RCC 7860 (cell line): ENCODE results near the gene SVIP.

Experiments used
- DNase-seq: peaks from one replicate; pipeline ENCODE4 v3.0.0-alpha.2; 2015; ENCODE audit warnings: low spot score
- FAIRE-seq: peaks from 2 replicates; lab custom pipeline; 2012; peaks lifted over from hg19 to GRCh38; lab: Jason Lieb, UNC

SVIP gene

GRCh38 chr11:22829231-22830081 is at the start of gene SVIP:
Gene SVIP (minus strand): TSS chr11:22829801. CDS start chr11:22829748, 53 bp downstream.
- DNase-seq = peak; percentile 81
- peak; percentile 8 for FAIRE-seq

DNA sequence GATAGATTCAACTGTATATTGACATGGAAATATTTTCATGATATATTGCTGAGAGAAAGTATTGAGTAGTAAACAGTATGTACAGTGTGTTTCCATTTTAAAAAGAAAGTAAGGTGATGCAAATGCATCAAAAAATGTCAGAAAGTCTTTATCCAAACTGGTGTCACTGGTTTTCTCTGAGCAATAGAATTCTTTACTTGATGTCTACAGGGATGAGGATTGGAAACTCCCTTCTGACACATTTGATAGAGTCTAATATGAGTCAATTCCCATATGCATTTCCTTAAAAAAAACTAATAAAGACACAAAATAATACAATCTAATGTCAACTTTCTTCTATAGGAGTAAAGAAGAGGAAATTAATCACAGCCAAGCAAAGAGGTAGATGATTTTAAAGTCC is 49.0 kb upstream of the SVIP start:
- DNase-seq (no peak), FAIRE-seq (no peak)

GRCh38 chr11:22878039-22878438 is 48.4 kb upstream of the SVIP start:
- DNase-seq (no peak), FAIRE-seq (no peak)

GRCh38 chr11:22875869-22876473 is 46.4 kb upstream of the SVIP start:
- DNase-seq (peak; percentile 66), FAIRE-seq (peak; percentile 88)

DNA sequence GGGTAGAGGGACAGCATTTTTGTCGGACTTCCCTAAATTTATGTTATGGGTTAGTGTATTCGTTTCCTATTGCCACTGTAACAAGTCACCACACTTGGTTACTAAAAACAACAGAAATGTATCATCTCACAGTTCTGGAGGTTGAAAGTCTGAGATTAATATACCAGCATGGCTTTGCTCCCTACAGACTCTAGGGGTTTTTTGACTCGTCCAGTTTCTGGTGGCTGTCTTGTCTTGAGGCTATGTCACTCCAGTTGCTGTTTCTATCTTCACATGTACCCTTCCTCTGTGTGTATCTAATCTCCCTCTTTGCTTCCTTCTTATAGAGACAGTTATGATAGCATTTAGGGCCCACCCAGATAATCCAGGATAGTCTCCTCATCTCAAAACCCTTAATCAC is 39.7 kb upstream of the SVIP start:
- DNase-seq (no peak), FAIRE-seq (no peak)

- DNase-seq (no peak), FAIRE-seq (no peak)
Observed at GRCh38 chr11:22860241-22860640, 30.6 kb upstream of the SVIP start, which contains the start of gene CCDC179. Gene CCDC179 (minus strand): TSS chr11:22860474. CDS start chr11:22860421, 53 bp downstream.

DNA sequence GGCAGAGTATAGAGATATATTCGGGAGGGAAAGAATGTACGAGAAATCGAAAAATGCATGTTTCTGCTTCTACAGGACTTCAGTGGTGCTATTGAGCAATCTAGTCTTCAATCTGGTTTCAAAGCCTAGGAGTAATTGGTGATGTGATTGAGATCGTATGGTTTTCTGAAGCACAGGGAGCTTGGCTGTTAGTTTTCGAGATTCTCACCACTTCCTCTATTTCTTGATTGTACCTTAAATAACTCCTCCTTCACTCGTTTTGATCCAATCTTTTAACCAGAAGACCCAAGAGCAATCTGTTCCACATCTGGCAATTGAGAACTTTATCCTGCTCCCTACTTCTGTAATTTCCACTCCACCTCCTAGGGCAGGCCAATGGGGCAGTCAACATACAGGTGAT is 30.2 kb upstream of the SVIP start:
- FAIRE-seq (no peak), DNase-seq (no peak)

DNA sequence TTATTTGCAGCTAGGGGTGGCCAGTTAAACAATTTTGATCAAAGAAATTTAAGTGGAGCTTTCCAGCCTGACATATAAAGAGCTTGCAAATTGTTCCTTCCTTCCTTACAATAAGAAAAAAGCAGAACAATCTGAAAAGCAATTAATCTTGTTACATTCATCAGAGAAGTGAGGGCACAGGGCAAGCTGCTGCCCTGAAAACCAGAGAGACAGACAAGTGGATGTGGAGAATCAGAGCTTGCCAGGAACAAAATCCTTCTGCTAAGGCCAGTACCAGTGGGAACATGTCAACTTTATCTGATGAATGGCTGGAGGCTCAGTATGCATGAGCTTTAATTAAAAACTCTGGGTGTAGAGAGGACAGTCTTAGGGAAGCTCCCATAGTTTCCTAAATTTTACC is 21.9 kb upstream of the SVIP start:
- FAIRE-seq (no peak), DNase-seq (no peak)

- FAIRE-seq = no peak
Observed at GRCh38 chr11:22846726-22847125, 17.1 kb upstream of the SVIP start.

DNA sequence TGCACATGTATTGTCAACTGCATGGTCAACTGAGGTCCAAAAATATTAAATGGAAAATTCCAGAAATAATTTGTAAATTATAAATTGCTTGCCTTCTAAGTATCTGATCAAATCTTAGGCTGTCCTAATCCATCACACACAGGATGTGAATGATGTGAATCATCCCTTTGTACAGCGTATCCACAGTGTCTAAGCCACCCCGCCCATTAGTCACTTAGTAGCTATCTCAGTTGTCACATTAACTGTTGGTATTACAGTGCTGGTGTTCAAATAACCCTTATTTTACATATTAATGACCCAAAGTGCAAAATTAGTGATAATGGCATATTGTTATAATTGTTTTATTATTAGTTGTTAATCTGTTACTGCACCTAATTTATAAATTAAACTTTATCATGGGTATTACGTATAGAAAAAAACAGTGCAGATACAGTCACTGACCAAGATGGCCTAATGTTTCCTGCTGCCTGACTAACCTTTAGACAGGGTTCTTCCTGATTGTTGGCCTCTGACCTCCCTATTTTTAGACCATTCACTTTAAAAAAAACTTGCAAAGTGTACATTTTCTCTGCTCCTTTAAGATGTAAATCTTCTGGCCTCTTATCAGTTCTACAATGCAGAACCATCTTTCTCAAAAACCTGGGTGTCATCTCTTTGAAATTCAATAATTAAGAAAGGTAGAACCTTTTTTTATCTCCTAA is 2.9 kb upstream of the SVIP start:
- DNase-seq = no peak
- FAIRE-seq = no peak

More at GRCh38 chr11:22846726-22847125, 17.1 kb upstream of the SVIP start:
- DNase-seq = no peak

DNA sequence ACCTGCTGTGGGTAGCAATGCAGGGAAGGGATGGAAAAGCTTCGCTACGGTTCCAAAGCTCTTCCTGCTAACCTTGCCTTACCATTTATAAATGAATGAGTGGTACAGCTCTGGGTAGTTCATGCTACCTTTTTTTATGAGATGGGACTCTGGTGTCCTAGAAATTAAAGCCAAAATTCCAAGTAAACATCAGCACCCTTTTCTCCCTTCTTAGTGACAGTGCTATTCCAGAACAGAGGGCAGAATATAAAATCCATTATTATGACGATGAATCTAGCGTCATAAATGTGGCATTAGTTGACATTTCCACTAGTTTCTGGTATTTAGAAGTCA is 447 bp upstream of the SVIP start:
- DNase-seq = no peak
- no peak for FAIRE-seq

GRCh38 chr11:22828373-22828772 is 1.2 kb downstream of the SVIP start:
- FAIRE-seq = no peak
- no peak for DNase-seq

DNA sequence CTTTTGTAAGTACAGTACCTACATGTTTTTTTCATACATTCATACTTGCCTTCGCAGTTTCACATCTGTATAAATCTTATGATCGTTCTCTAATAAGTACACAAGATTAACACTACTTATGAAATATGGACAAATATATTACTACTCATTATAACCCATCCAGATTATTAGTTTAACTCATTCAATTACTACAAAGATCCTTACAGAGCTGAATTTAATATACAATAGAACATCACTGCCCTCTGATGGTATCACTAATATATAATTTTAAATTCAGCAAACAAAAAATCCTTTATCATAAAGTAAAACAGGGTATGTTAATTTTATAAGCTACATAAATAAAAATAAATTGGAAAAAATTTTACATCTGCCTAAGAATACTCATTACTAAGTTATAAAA is 7.4 kb downstream of the SVIP start:
- DNase-seq (no peak), FAIRE-seq (no peak)

- no peak for DNase-seq
- no peak for FAIRE-seq
Observed at GRCh38 chr11:22809893-22810292, 19.7 kb downstream of the SVIP start.

DNA sequence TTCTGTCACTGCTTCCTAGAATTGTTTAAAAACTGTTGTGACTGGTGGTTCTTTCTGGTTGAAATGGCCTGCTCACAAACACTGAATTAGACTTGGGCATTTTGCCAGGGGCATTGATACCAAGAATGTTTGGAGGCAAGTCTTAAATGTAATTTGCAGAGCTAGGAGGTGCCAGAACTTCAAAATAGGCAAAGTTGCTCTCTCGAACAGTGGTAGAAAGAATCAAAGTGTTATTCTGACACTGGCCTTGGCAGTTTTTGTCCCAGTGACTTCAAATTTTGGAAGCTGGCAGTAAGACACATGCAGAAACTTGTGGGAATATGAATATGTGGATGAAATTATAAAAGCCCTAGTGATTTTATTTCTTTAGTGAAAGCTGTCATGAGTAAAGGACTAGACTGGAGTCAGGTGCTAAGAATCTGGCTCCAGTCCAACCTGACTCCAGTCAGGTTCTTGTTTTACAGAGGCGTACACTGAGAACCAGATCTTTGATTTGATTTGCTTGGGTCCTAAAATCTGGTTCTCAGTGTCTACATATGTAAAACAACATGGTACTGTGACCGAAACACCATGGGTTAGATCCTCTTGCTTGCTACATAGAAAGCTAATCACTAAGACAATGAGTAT is 20.9 kb downstream of the SVIP start:
- DNase-seq = no peak
- no peak for FAIRE-seq

GRCh38 chr11:22807855-22808570 is 21.6 kb downstream of the SVIP start:
- DNase-seq (no peak), FAIRE-seq (no peak)

DNA sequence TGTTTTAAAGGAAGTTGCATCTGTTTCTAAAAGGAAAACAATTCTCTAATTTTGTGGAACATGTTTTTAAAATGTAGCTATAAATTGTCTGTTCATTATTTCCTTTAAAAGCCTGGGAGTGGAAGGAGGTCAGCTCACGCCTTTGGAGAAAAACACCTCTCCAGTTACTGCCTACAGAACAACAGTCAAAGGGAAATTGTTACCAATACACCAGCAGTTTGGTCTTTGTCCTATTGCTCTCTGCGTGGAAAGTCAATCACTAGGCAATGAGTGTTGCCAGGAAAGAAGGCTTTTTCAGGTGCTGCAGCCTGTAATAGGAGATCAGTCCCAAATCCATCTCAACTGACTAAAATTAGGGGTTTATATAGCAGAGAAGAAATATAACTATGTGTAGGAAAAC is 22.2 kb downstream of the SVIP start:
- DNase-seq = no peak
- FAIRE-seq = no peak

GRCh38 chr11:22802861-22803260 is 26.7 kb downstream of the SVIP start:
- no peak for FAIRE-seq

GRCh38 chr11:22800482-22800881 is 29.1 kb downstream of the SVIP start:
- FAIRE-seq = no peak
- DNase-seq = no peak

More at GRCh38 chr11:22802861-22803260, 26.7 kb downstream of the SVIP start:
- DNase-seq = no peak

DNA sequence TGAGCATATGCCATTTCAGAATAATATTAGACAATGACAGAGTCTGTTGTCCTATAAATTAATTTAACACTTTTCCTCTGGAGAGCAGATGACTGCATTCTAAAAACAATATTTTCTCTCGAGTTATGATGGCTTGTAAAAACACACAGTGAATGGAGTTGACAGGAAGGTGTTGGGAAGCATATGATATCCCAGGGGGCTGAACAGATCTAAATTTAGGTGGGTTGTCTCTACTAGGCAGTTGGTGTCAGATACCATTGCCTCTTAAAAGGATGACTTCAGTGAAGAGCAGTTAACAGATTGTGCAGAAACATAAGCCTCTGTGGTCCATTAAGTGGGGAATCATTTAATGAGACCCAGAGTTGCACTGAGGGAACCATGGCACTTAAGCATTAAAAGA is 30.7 kb downstream of the SVIP start:
- DNase-seq (no peak), FAIRE-seq (no peak)

- no peak for DNase-seq
- no peak for FAIRE-seq
Observed at GRCh38 chr11:22797047-22797446, 32.6 kb downstream of the SVIP start.
